HG03571 (cell line): ENCODE measurements around the gene TGFBI.

Experiments
- ATAC-seq: cut with Tn5 transposase; IDR thresholded peaks from one replicate; pipeline ENCODE4 v1.9.1; 2021; ENCODE audit not compliant: unreplicated experiment

Gene TGFBI

DNA sequence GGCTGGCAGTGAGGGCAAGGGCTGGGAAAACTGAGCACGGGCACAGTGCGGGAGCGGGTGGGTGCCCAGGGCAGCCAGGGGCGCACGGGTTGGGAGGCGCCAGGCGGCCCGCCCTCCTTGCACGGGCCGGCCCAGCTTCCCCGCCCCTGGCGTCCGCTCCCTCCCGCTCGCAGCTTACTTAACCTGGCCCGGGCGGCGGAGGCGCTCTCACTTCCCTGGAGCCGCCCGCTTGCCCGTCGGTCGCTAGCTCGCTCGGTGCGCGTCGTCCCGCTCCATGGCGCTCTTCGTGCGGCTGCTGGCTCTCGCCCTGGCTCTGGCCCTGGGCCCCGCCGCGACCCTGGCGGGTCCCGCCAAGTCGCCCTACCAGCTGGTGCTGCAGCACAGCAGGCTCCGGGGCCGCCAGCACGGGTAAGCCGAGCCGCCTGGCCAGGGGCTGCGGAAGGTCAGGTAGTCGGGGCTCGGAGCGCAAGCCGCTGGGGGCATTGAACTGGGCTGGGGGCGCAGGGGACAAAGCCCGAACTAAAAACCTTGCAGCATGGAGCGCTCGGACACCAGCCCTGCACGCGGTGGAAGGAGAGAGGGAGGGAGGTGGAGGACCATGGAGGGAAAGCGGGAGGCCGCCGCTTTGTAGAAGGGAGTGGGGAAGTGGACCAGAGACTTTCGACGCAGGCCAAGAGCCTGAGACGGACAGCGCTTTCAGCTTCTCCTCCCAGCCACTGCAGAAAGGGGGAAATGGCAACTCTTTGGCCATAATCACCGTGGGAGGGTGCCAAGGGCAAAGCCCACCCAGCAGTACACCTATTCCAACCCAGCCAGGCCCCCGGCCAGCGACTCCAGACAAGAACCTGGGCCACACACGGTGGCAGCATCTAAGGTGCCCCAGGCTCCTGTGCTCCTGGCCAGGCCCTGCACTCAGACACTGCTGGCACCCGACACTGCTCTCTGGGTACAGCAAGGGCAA, at the start of gene TGFBI:
Gene TGFBI (plus strand): TSS at position 207 of the 961 bp plus-strand sequence. CDS start 68 bp downstream, at position 275.
- no peak for ATAC-seq

GRCh38 chr5:135978993-135979392, 49.8 kb upstream of the TGFBI start:
- ATAC-seq, result no peak

DNA sequence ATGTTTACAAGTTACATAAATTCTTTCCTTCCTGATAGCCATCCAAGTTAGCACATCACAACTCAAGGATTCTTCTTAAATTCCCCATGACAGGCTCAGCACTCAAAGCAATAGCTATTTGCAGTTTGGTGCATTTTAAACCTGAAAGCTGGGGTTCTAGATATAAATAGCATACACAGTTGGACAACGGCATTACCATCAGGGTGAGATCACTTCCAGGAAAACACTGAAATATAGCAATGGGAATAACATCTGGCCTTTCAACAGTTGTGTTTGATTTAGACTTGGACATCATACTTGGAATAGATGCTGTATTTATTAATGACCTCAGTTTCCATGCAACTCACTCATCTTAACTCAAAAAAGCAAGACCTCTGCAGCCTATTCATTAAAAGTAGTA, 49.3 kb upstream of the TGFBI start:
- ATAC-seq, result no peak

DNA sequence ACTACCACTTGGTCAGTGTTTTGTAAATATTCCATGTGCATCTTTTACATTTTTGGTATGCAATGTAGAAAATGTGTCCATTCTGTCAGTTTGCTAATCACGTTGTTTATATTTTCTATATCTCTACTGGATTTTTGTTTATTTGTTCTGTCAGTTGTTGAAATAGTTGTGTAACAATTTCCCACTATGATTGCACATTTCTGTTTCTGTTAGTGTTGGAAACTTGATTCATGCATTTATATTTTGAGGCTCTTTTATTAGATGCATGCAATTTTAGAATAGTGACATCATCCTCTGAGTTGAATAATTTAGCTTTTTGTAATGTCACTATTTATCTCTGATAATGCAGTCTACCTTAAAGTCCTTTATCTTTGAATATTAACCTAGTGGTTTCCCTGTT, 48.2 kb upstream of the TGFBI start:
- no peak for ATAC-seq

DNA sequence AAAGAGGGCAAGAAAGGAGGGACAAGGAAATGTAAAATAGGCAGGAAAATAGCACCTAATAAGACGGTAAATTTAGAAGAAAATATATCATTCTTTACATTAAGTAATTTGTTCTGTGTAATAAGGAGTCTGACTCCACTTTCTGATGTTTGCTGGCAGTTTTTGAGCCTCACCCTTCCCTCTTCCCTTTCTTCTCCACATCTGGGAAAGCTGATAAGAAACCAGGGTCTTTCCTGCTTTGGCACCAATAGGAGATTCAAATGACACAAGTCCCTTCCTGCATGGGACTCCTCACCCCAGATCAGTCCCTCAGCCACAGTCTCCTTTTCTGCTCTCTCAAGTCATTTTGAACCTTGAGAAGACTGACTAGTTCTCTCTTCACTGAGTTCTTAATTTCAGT, 42.8 kb upstream of the TGFBI start:
- ATAC-seq, result no peak

DNA sequence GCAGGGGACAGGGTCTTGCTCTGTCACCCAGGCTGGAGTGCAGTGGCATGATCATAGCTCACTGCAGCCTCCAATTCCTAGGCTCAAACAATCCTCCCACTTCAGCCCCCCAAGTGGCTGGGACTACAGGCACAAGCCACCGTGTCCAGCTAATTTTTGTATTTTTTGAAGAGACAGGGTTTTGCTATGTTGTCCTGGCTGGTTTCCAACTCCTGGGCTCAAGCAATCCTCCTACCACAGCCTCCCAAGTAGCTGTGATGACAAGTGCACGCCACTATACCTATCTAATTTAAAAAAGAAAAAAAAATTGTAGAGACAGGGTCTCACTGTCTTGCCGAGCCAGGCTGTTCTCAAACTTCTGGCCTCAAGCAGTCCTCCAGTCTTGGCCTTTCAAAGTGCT, 42.4 kb upstream of the TGFBI start:
- no peak for ATAC-seq

DNA sequence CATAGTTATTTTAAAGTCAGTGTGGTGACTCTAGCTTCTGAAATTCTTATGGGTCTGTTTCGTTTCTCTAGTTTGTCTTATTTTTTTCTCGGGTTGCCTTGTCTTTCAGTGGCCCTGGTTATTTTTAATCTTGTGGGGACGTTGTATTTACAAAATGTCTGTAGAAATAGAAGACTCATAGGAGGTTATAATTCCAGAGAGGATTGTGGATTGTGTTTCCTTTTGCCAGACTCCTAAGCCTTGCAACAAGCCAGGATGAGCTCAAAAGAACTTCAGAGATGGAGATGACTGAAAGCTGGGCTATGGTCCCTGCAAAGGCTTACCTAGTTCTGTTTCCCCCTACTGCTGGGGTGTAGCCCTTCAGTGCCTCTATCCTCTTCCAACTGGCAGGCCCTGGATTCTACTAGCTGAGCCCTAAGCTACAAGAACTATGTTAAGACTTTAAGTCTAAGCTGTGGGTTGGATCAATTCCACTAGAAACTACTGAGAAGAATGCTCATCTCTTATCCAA, 41.8 kb upstream of the TGFBI start:
- ATAC-seq, result no peak

- ATAC-seq, result no peak
Observed at GRCh38 chr5:135988546-135988945, 40.2 kb upstream of the TGFBI start.

- no peak for ATAC-seq
Observed at GRCh38 chr5:135989686-135990085, 39.1 kb upstream of the TGFBI start.

- ATAC-seq, result no peak
Observed at GRCh38 chr5:135990528-135991255, 38.1 kb upstream of the TGFBI start.

DNA sequence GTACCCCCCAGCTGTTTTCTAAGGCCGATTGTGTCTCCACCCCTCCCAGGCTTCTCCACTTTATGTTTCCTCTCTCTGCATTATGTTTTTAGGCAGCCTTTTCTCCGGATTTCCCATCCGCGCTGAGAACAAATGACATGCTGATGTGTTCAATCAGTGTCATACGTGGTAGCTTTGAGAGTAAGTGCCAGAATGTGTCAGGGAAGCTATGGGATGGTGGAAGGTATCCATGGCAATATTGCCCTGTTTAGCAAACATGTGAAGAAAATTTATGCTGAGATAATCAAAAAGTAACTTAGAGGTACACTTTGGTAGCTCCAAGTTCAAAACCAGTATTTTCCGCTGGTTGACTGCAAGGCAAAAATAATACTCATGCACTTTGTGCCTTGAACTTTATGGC, 37.4 kb upstream of the TGFBI start:
- no peak for ATAC-seq

DNA sequence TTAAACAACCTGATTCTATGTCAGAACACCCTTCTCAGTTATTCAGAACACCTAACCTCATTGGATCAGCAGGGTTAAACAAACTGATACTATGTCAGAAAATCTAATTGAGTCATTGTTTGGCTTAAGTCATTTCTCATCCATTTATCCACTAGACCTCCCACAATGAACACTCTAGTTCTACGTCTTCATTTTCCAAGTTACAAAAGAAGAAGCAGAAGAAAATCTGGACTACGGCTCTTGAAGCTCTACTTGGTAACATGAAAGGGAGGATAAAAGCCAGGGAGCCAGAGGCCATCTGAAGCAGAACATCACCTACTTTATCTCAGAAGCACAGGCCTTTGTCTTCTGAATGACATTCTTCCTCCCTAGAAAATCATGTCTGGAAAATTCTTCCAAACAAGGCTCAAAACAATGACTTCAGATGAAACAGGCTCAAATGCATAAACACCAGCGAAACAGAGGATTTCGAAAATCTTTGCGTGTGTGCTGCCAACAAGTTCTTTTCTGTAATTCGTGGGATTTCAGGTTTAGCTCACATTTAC, 35.4 kb upstream of the TGFBI start:
- no peak for ATAC-seq

DNA sequence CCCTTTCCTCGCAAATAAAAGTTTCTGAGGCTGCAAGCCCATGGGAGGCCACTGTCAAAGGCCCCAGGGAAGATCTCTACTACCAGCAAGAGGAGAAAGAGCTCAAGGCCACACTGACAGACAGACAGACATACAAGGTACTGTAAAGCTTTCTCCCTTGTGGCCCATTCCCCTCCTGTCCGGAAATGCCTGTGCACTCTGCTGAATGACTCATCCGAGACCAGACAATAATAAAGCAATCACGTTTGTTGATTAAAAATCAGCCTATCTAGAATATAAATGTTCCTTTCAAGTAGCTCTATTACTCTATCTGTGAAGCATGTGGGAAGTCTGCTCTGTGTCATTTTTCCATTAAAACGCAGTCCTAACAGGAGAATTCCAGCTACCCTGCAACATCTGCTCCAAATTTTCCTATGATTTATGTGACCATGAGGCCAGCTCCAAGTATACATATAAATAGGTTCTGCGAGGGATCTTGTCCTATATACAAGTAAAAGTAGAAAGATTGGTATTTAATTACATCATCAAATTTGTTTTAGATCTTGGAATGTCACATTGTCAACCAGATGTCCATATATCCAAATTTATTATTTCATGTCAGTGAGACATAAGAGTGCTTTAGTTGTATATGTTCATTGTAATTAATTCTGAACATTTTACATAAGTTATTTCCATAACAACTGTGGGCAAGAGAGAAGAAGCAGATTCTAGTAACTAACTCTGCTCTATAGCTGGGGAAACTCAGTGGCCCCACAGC, 34.7 kb upstream of the TGFBI start:
- ATAC-seq, result no peak

GRCh38 chr5:135995976-135996375, 32.8 kb upstream of the TGFBI start:
- ATAC-seq, result no peak

GRCh38 chr5:135996611-135997010, 32.2 kb upstream of the TGFBI start:
- no peak for ATAC-seq

- no peak for ATAC-seq
Observed at GRCh38 chr5:135997673-135998335, 31.0 kb upstream of the TGFBI start.

DNA sequence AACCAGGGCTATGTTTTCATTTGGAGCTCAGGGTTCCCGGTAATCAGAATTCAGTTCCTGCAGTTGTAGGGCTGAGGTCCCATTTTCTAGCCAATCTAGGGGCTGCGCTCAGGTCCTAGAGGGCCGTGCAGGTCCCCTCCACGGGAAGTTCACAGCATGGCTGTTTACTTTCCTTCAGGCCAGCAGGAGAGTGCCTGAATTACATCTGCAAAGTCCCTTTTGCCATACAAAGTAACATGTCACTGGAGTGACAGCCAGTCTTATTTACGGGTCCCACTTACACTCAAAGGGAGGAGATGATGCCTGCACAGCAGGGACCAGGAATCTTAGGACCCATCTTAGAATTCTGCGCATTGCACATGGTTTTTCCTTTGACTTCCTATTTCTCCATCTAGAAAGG, 29.9 kb upstream of the TGFBI start:
- no peak for ATAC-seq

- ATAC-seq, result no peak
Observed at GRCh38 chr5:135999406-136000139, 29.2 kb upstream of the TGFBI start.

DNA sequence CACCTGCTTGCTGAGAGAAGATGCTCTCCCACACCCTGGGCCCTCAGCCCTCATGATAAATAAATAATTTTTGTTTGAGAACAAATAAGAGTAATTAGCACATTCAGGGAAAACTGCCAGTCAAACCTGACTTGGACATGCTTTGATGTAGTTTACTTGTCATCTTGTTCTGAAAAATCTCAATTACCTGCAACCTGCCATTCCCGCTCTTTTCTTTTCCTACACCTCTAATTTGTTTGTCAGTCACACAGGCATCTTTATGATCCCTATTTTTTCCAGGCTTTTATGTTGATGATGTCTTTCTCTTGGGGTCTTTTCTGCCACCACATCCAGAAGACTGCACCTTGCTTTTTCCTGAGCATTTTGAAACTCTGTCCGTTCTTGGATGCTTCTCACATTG, 28.6 kb upstream of the TGFBI start:
- ATAC-seq, result no peak

- ATAC-seq, result no peak
Observed at GRCh38 chr5:136000932-136001331, 27.9 kb upstream of the TGFBI start.
